NCI-H2107 treated with DMSO at 0.1 percent for 48 hours (cell line): ENCODE data around the gene MTHFSD.
A peak's percentile ranks its signal among the peaks of the same experiment; 100 is the strongest.
"Not testable (repeated sequence)": the region's sequence is repeated elsewhere in the genome, so short reads cannot be mapped to it uniquely, and the experiment has no call there.

Experiments
- DNase-seq: peaks from one replicate; lab custom pipeline; 2025; ENCODE audit not compliant: unreplicated experiment; lab: John Stamatoyannopoulos, UW

MTHFSD gene, protein sequence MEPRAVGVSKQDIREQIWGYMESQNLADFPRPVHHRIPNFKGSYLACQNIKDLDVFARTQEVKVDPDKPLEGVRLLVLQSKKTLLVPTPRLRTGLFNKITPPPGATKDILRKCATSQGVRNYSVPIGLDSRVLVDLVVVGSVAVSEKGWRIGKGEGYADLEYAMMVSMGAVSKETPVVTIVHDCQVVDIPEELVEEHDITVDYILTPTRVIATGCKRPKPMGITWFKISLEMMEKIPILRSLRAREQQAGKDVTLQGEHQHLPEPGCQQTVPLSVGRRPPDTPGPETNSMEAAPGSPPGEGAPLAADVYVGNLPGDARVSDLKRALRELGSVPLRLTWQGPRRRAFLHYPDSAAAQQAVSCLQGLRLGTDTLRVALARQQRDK

DNA sequence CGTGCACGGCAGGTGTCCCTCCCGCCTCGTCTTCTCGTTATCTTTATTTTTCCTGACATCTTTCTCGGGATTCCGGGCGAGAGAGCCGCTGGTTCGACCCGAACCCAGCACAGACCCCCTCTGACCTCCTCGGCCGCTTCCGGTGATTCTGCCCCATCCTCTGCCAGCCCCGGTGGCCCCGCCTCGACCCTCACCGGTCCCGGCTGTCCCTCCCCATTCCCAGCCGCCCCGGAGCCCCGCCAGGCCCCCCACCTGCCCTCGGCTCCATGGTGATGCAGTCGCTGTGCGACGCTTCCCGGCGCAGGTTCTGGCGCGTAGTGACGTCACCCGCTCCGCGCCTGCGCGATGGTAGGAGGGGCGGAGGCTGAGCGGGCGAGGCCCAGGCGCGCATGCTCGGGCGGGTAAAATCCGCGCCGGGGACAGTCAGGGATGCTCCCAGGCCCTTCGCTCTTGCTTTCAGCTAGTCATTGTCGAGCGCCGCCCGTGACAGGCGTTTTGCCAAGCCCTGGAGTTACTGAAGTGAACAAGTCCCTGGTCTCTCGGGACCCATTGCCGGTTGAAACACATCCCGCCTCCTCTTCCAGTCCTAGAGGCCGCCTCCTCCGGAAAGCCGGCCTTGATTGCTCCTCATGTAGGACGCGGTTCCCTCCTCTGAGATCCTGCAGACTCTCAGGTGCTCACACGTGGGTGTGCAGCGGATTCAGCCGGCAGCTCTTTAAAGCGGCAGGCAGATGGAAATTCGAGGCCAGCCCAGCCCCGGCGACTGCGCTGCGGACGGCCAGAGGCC is at the start of gene MTHFSD:
MTHFSD (minus strand) TSS at position 319 of the 787 bp plus-strand sequence; CDS start at position 268, 51 bp downstream.
- DNase-seq: peak; percentile 60

DNA sequence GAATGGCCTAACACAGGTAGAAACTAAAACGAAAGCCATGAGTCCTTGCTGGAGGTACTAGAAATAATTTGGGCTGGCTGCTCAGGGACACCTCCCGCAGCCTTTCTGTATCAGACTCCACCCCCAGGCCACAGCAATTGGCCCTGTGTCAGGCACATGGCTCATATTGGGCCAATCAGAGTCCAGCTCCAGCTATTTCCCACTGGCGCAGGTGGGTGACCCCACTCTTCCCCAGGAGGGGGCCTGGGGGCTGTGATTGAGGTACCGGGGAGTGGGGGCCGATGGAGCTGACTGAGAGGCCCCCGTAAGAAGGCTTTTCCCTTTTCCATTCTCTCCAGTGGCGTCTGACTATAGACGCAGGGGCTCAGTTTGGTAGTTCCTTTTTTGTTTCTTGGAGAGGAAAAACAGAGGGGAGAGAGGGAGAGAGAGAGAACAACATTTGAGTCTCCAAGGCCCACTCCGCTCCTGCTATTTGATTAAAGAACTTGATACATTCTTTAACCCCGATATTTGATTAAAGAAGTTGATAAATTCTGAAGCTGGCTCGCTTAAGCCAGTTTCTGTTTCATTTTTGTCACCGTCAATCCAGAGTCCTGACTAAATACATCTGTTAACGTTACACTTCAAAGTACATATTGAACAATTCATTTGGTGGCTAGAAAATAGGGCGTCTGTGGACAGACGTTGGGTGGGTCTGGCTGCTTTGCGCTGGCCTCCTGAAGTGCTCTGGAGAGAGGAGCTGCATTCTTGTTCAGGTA is 49.6 kb upstream of the MTHFSD start:
- DNase-seq: no peak

DNA sequence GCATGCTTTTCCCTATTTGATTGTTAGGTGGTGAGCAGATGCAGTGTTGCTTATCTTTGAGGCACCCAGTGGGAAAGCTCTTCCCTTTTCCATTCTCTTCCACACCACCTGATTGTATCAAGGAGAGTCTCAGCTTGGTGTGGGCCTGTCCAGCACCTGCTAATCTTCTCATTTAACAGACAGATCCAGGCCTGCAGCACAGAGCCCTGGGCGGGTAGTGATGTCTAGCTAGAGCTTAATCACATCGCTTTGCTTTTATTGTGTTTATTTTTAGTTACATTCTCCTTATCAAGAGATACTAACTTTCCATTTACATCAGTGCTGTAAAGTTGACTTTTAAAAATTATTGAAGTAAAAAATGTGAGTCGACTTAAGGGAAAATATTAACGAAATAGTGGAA is 47.5 kb upstream of the MTHFSD start:
- no peak for DNase-seq

DNA sequence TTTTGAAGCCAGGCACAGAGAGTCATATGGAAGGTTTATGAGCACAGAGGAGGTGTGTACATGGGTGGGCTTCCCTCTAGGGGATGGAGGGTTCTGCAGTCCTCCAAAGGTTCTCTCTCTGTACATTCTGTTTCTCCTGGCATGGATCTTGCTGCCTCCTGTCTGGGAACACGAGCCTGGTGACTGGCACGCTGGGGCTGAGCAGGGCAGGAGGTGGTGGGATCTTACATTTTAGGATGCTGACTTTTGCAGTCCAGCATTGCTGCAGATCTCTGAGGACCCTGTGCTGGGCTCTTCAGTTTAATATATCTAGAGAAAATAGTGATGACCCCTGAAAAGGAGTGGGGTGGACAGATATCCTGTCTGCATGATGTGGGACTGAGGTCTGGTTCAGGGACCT is 46.3 kb upstream of the MTHFSD start:
- no peak for DNase-seq

DNA sequence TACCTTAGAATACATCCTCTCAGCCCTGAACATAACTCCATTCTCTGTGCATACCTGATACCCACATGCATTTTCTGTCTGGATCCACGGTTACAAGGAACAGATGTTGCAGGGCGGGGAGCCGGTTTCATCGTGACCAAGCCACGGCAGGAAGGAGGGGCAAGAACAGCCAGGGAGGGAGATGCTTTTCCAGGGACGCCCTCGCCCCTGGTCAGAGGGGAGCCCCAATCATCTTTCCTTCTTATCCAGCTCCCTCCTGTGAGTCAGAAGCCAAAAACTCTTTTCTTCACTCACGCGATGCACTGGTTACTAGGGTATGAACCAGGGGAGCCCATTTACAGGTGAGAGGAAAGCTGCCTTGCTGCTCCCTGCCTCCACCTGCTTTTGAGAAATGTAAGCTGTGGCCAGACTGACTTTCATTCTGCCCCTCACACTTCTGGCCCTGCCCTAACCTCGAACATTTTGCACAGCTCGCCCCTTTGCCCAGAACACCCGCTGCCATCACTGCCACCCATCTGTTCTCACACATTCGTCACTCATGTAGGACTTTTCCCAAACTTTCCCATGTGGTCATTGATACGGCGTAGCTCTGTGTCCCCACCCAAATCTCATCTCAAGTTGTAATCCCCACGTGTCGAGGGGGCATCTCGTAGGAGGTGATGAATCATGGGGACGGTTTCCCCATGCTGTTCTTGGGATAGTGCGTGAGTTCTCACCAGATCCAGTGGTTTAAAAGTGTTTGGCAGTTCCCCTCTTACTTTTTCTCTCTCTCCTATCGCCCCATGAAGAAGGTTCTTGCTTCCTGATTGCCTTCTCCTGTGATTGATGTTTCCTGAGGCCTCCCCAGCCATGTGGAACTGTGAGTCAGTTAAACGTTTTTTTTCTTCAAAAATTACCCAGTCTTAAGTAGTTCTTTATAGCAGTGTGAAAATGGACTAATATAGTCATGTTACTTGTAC is 43.9 kb upstream of the MTHFSD start:
- DNase-seq: no peak

DNA sequence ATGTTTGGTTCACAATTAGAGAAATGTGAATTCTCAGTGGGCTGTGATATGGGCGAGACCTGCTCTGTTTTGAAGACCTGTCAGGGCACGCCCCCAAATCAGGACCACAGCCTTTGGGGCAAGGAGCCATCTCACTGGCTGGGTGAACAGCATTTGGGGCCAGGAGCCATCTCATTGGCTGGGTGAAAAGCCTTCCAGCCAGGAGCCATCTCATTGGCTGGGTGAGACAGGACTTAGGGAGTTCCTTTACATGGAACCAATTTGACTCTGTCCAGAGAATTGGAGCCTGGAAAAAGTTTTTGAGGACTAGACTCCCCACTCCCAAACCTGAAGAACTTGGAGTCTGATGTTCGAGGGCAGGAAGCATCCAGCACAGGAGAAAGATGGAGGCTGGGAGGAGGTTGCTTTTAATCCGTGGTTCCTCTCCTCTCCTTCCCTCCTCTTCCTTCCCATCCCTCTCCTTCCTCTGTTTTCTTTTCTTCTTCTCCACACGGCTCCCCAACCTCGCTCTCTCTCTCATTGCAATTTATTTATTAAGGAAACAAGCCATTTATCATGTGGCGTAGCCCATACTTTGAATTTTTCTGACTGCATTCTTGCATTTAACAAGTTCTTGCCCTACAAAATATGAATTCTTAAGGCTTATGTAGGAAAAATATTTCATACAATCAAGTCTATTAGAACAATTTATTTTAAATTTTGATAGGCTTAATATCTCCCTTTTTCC is 43.0 kb upstream of the MTHFSD start:
- DNase-seq: no peak

DNA sequence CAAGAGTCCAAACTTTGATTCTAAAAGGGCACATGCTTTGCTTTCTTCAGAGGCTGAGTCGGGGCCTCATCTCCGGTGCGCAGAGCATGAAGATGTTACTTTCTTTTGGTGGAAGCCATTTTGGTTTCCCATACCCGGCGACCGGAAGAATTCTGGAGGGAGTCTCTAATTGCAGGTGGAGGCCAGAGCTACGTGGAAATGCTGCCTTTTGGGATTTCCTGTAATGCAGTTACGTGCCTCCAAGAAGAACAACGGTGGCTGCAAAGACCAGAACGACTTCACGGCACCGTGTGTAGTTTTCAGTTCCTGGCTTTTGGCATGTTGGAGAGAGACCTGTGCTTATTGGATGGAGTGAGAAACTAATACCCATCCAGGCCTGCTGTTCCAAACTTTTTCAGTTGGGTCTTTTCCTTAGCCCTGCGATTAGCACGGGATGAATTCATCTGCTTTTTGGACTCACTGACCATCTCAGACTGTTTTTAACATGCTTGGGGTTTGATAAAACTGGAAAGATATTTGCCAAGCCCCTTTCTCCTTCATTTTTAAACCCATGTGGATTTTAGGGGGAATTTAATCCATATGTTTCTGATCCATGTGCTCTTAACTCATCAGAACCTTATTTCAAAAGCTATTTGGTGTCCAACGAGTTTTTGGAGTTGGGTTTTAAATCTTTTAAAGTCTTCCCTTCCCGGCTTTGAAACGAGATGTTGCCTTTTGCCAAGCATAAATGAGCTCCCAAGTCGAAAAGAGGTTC is 42.3 kb upstream of the MTHFSD start:
- no peak for DNase-seq

DNA sequence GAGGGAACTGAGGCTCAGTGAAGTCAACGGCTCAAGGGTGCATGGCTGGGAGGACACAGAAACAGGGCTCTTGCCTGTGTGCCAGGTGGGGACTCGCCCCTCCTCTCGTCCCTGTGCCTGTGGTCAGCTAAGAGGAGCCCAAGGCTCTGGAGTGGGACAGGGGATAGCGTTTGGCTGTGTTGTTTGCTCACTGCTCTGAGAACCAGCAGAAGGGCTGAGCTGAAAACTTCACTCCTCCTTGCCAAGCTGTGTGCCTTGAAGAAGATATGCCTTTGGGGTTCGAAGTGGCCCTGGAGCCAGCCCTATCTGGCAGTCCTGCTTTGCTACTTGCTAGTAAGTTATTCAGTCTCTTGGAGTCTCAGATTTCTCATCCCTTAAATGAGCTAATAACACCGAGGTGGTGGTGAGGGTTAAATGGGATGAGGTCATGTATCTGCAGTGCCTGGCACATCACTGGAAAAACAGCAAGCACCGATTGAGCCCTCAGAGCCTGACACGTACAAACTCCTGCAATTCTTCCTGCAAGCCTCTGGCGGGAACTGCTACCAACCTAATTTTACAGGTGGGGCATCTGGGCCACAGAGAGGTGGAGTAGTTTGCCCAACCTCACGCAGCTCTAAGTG is 41.1 kb upstream of the MTHFSD start:
- no peak for DNase-seq

DNA sequence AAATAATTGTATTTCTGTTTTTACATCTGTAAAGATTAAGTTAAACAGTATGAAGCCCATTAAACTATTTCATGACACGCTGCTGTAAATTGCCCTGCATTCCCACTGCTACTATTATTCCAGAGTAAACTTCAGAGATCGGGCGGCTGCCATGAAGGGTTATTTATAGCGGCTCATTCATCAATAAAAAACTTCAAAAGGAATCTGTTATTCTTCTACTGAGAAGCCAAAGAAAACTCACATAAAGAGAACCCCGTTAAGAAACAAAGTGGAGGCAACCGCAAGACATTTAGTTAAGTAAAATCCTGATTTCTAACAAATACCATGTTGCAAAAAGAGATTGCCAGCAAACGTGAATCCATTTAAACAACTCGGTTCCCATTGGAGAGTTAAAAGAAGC is 39.7 kb upstream of the MTHFSD start:
- DNase-seq: no peak

DNA sequence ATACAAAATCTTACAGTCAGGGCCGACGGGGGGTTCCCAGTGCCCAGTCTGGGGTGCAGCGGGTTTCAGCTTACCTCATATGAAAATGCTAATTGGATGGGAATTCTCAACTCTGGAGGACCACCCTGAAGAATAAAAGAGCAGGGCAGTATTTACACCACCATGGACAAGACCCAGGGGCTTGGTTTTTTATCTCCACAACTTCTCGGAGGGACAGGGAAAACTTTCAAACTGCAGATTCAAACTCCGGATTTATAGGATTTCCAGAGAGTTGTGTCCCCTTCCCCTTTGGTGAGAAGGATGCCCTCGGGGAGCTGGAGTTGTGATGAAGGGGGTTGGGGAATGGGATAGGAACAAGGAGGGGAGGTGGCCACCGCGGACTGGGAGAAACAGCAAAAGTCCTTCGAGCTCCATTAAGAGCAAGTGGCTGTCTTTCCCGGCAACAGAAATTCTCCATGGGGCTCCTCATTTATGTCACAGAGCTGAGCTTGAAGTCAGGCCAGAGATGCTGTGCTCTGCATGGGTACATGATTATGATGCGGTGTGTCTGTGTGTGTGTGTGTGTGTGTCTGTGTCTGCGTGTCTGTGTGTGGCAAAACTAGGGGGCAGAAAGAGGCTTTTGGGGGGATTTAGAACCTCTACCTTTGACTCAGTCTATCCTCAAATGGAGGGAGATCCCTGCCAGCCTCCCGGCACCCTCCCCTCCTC is 39.0 kb upstream of the MTHFSD start:
- DNase-seq: no peak

DNA sequence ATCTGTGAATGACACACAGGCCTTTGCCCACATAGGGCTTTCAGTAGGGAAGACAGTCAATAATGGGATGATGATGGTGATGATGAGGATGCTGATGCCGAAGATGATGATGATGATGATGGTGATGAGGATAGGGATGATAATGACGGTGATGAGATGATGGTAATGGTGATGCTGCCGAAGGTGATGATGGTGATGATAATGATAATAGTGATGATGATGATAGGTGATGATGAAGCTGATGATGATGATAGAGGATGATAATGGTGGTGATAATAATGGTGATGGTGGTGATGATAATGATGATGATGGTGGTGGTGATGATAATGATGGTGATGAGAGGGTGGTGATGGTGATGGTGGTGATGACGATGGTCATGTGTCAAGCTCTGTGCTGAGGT is 36.2 kb upstream of the MTHFSD start:
- DNase-seq: no peak

DNA sequence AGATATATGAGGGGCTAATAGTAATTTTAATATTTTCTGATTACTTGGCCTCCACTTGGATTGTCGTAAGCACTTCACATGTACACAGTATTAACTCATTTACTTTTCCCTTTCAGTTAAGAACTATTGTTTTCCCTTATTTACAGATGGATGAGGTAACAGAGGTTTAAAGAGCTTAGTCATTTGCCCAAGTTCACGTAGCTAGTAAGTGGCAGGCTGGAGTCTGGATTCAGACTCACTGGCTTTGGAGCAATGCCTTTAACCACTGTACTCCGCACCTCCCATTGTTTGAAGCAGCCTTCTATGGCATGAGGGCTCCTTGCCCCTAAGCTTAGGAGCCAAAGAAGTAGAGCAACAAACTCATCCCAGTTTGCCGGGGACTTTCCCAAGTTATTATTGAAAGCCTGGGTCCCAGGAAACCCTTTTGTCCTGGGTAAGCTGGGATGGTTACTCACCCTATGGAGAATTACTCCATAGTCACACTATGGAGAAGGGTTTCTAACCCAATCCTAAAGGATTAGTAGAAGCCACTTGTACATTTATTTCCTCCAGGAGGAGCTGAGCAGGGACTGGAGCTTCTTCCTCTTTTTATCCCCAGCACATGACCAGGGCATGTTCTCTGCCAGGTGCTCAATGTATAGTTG is 35.6 kb upstream of the MTHFSD start:
- no peak for DNase-seq

DNA sequence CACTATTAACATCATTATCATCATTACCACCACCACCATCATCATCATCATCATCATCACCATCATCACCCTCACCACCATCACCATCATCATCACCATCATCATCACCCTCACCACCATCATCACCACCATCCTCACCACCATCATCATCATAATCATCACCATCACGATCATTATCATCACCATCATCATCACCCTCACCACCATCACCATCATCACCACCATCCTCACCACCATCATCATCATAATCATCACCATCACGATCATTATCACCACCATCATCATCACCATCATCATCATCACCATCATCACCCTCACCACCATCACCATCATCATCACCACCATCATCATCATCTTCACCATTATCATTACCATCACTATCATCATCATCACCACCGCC is 32.9 kb upstream of the MTHFSD start:
- DNase-seq: not testable (repeated sequence)

DNA sequence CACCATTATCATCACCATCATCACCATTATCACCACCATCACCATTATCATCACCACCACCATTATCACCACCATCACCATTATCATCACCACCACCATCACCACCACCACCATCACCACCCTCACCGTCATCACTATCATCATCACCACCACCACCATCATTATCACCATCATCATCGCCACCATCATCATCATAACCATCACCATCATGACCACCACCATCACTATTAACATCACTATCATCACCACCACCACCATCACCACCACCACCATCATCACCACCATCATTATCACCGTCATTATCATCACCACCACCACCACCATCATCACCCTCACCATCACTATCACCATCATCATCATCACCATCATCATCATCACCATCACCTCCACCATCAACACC is 32.5 kb upstream of the MTHFSD start:
- DNase-seq: no peak

DNA sequence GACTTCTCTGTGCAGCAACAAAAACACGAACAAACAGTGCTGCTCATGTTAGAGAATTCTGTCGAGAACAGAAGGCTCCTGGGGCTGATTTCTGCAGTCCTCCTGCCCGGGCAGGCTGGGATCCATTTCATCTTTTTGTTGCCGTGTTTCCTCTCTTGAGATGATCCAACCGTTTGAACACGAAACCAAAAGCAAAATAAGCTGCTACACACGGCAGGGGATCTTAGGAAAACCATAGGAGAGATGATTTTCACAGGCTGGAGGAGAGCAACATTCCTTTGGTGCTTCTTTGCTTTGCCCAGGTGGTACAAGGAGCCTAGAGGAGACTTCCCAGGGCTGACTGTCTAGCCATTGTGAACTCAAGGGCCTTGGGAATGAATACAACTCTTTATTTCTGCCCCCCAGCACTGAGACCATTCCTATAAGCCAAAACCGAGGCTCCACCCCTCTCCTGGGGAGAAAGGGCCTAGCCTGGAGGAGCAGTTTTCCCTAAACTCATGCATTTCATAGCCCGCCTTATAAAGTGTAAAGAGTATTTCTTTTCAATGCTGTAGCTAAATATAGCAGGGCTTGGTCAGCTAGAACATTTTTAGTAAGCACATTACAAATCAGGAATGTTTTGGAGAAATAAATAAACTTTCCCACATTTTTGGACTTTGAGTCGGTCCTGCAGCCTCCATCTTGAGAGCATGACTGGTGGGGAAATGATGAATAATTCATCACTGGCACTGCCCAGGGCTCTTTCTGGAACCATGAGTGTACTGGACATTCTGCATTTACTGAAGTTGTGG is 31.0 kb upstream of the MTHFSD start:
- DNase-seq: no peak
